ENCODE measurements around the gene CISTR.

The CISTR gene

GRCh38 chr12:53759261-53759660, 7.5 kb upstream of the CISTR start:
- TF ChIP-seq CTCF (IDR thresholded peaks at IDR 0.05), result no peak

GRCh38 chr12:53758730-53759103, 6.9 kb upstream of the CISTR start:
- TF ChIP-seq CTCF (IDR thresholded peaks at IDR 0.05), result no peak

- TF ChIP-seq CTCF (IDR thresholded peaks at IDR 0.05), result no peak
These were observed 6.4 kb upstream of the CISTR start for GRCh38 chr12:53758081-53758729.

GRCh38 chr12:53757101-53757770, 5.5 kb upstream of the CISTR start:
- TF ChIP-seq CTCF (IDR thresholded peaks at IDR 0.05), result peak; percentile 94

GRCh38 chr12:53756300-53757100, 4.7 kb upstream of the CISTR start:
- TF ChIP-seq CTCF (IDR thresholded peaks at IDR 0.05), result no peak

GRCh38 chr12:53755893-53756292, 4.1 kb upstream of the CISTR start:
- TF ChIP-seq CTCF (IDR thresholded peaks at IDR 0.05), result no peak

GRCh38 chr12:53755451-53755891, 3.7 kb upstream of the CISTR start:
- no peak for TF ChIP-seq CTCF (IDR thresholded peaks at IDR 0.05)

All from LNCAP (cell line).